ENCODE measurements around the gene GRHPR. TPM values are rescaled to one million over a fixed set of nuclear protein-coding genes. Genes with fewer than 3 reads are reported as not detected.

The GRHPR gene
- total and polyA plus RNA-seq, 10 of the 15 experiments (the other 5 are each of a cell fraction or from before 2014, with no cell fraction given), result 52.4 to 194 (median 126) TPM

- TF ChIP-seq SPI1 (IDR thresholded peaks at IDR 0.05; ENCODE audit: borderline replicate concordance, insufficient read depth, low read depth, low read length) (0 out of 2 replicates have a peak, but pooled peaks have one; percentile 1), RBBP5 (conservative IDR thresholded peaks at IDR 0.05) (no peak), CREB1 (IDR thresholded peaks at IDR 0.05; ENCODE audit: low read depth) (no peak), YY1 (IDR thresholded peaks at IDR 0.05; ENCODE audit: low read depth, low read length) (peak; percentile 86), NR2C1 (IDR thresholded peaks at IDR 0.05) (peak; percentile 35), SMC3 (IDR thresholded peaks at IDR 0.05; ENCODE audit: borderline replicate concordance, low read length) (0 out of 2 replicates have a peak, but pooled peaks have one; percentile 29), ZNF24 (IDR thresholded peaks at IDR 0.05) (peak; percentile 84), TCF12 (IDR thresholded peaks at IDR 0.05; ENCODE audit: low read depth, low read length) (peak; percentile 99), SIX5 (IDR thresholded peaks at IDR 0.05; ENCODE audit: low read depth, low read length, severe bottlenecking) (no peak), RCOR1 (conservative IDR thresholded peaks at IDR 0.05; ENCODE audit: low read depth, low read length) (peak; percentile 91), HDAC6 (IDR thresholded peaks at IDR 0.05; ENCODE audit: unreplicated experiment) (no peak), BCL11A (IDR thresholded peaks at IDR 0.05; ENCODE audit: low read depth, low read length) (peak; percentile 94), SREBF2 (IDR thresholded peaks at IDR 0.05; ENCODE audit: low read length) (0 out of 2 replicates have a peak, but pooled peaks have one; percentile 46), BACH1 (IDR thresholded peaks at IDR 0.05; ENCODE audit: borderline replicate concordance) (peak; percentile 97), JUND (IDR thresholded peaks at IDR 0.05; ENCODE audit: low read depth, low read length) (peak; percentile 98), ZSCAN29 (IDR thresholded peaks at IDR 0.05) (peak; percentile 27; the same call in 1 of the 2 replicates), TARDBP (IDR thresholded peaks at IDR 0.05; ENCODE audit: borderline replicate concordance) (peak; percentile 93; the same call in 1 of the 2 replicates), MAX (IDR thresholded peaks at IDR 0.05; ENCODE audit: low read depth, low read length) (peak; percentile 98), CHD2 (IDR thresholded peaks at IDR 0.05; ENCODE audit: borderline replicate concordance, low read depth, low read length) (peak; percentile 88), IRF4 (IDR thresholded peaks at IDR 0.05; ENCODE audit: low read depth, low read length) (peak; percentile 99)
- TF ChIP-seq, protein P1, sequence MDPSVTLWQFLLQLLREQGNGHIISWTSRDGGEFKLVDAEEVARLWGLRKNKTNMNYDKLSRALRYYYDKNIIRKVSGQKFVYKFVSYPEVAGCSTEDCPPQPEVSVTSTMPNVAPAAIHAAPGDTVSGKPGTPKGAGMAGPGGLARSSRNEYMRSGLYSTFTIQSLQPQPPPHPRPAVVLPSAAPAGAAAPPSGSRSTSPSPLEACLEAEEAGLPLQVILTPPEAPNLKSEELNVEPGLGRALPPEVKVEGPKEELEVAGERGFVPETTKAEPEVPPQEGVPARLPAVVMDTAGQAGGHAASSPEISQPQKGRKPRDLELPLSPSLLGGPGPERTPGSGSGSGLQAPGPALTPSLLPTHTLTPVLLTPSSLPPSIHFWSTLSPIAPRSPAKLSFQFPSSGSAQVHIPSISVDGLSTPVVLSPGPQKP (IDR thresholded peaks at IDR 0.05; ENCODE audit: low read depth, low read length), result no peak
- TF ChIP-seq, protein P2, sequence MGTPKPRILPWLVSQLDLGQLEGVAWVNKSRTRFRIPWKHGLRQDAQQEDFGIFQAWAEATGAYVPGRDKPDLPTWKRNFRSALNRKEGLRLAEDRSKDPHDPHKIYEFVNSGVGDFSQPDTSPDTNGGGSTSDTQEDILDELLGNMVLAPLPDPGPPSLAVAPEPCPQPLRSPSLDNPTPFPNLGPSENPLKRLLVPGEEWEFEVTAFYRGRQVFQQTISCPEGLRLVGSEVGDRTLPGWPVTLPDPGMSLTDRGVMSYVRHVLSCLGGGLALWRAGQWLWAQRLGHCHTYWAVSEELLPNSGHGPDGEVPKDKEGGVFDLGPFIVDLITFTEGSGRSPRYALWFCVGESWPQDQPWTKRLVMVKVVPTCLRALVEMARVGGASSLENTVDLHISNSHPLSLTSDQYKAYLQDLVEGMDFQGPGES (IDR thresholded peaks at IDR 0.05), result peak; percentile 12; the same call in 1 of the 2 replicates
- TF ChIP-seq, protein P3, sequence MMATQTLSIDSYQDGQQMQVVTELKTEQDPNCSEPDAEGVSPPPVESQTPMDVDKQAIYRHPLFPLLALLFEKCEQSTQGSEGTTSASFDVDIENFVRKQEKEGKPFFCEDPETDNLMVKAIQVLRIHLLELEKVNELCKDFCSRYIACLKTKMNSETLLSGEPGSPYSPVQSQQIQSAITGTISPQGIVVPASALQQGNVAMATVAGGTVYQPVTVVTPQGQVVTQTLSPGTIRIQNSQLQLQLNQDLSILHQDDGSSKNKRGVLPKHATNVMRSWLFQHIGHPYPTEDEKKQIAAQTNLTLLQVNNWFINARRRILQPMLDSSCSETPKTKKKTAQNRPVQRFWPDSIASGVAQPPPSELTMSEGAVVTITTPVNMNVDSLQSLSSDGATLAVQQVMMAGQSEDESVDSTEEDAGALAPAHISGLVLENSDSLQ (IDR thresholded peaks at IDR 0.05), result peak; percentile 80
- TF ChIP-seq, protein P4, sequence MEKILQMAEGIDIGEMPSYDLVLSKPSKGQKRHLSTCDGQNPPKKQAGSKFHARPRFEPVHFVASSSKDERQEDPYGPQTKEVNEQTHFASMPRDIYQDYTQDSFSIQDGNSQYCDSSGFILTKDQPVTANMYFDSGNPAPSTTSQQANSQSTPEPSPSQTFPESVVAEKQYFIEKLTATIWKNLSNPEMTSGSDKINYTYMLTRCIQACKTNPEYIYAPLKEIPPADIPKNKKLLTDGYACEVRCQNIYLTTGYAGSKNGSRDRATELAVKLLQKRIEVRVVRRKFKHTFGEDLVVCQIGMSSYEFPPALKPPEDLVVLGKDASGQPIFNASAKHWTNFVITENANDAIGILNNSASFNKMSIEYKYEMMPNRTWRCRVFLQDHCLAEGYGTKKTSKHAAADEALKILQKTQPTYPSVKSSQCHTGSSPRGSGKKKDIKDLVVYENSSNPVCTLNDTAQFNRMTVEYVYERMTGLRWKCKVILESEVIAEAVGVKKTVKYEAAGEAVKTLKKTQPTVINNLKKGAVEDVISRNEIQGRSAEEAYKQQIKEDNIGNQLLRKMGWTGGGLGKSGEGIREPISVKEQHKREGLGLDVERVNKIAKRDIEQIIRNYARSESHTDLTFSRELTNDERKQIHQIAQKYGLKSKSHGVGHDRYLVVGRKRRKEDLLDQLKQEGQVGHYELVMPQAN (conservative IDR thresholded peaks at IDR 0.05), result 0 out of 2 replicates have a peak, but pooled peaks have one; percentile 64
- TF ChIP-seq, protein P5, sequence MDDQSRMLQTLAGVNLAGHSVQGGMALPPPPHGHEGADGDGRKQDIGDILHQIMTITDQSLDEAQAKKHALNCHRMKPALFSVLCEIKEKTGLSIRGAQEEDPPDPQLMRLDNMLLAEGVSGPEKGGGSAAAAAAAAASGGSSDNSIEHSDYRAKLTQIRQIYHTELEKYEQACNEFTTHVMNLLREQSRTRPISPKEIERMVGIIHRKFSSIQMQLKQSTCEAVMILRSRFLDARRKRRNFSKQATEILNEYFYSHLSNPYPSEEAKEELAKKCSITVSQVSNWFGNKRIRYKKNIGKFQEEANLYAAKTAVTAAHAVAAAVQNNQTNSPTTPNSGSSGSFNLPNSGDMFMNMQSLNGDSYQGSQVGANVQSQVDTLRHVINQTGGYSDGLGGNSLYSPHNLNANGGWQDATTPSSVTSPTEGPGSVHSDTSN (IDR thresholded peaks at IDR 0.05; ENCODE audit: insufficient replicate concordance, low read depth, low read length), result peak; percentile 49
Observed at GRCh38 chr9:37408933-37409710, 13.4 kb upstream of the GRHPR start (continued).

All from GM12878 (cell line).